CD1c-positive myeloid dendritic cell (primary cell): ENCODE results near the gene USP43.
"Not testable (repeated sequence)": the region's sequence is repeated elsewhere in the genome, so short reads cannot be mapped to it uniquely, and the experiment has no call there.

Experiments used
- DNase-seq: peaks from one replicate; pipeline ENCODE4 v3.0.0-alpha.2; 2016; ENCODE audit errors: extremely low spot score

USP43 gene

DNA sequence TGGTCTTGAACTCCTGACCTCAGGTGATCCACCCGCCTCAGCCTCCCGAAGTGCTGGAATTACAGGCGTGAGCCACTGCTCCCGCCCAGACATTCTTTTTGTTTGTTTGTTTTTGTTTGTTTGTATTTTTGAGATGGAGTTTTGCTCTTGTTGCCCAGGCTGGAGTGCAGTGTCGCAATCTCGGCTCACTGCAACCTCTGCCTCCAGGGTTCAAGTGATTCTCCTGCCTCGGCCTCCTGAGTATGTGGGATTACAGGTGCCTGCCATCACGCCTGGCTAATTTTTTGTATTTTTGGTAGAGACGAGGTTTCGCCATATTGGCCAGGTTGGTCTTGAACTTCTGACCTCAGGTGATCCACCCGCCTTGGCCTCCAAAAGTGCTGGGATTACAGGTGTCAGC lies 18.2 kb downstream of the USP43 start:
- not testable (repeated sequence) for DNase-seq

DNA sequence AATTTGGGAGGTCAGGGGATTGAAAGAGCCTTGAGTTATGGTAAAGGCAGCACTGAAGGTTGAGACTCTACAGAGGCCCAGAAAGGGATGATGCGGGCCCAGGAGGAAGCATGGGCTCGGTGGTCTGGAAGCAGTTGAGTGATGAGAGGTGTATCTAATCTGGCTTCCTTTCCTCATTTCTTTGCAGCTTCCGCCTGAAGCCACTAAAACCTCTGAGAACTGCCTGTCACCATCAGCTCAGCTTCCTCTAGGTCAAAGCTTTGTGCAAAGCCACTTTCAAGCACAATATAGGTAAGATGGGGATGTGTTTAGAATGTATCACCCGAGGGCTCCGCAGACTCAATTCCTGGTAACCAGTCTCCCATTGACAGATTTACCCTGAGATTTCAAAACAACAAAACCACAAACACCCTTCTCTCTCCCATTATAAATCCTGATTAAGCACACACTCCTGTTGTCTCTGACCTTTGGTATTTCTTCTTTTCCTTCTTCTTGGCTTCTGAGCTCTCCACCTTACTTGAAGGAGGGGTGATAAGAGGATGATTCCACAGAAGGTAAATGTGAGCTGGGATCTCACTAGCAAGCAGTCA lies 21.2 kb downstream of the USP43 start:
- DNase-seq, result no peak

DNA sequence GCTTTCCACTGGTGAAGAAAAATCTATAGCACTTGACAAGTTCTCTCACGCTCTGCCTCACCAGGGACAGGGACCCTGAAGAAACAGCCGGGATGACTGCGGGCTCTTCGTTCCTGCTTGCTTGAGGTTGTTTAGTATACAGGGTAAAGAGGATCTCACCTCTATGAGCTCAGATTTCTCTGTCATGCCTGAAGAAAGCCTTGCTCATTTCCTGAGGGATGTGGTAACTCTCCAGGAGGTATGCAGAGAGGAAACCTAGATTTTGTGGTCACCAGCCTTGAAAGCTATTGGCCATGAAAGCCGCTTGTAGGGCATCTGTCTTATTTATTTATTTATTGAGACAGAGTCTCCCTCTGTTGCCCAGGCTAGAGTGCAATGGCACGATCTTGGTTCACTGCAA lies 23.2 kb downstream of the USP43 start:
- no peak for DNase-seq

DNA sequence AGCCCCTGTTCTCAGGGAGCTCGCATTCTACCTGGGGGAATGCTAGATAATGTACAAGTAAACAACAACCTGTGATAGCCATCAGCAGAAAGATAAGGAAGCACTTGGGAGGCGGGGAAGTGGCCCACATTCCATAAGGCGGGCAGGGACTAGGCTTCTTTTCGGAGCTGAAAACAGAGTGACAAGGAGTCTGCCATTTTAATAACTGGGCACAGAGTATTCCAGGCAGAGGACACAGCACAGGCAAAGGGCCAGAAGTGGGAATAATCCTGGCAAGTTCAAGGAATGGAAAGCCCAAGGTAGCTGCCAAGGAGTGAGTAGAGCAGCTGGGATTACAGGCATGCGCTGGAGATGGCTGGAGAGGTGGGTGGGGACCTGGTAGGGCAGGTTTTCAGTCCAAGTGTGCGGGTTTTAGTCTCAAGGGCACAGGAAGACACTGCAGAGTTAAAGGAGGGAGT lies 24.3 kb downstream of the USP43 start:
- DNase-seq, result no peak

DNA sequence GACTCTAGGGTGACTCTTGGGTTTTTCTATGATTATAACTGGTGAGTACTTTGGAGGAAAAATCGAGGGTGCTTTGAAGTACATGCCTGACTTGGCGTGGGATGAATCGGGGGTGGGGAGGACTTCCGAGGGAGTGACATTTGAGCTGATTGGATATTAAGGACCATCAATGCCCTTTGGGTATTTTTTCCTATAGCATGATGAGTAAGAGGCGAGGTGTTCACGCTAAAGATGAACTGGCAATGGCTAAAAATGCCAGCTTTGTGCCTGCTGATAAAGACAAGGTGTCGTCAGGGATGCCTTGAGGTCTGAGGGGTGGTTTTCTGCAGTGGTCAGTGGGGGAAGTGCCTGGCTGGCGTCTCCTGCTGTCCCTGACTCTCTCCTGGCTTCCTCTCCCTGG lies 25.3 kb downstream of the USP43 start:
- no peak for DNase-seq

DNA sequence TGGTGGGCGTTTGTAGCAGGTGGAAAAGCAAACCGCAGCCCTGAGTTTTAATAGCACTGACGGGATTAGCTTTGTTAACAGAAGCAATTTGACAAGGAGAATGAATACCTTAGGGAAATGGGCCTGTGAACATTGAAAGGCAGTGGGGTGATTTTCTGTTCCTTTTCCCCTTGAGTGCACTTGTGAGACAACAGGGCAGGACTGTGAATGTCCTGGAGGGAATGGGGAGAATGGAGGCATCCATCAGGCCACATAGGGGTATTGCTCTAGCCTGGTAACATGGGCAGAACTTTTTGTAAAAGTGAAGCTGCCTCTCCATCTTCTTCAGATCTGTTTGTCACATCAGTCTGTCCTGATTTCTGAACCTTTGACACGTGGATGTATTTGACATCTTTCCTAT lies 26.2 kb downstream of the USP43 start:
- DNase-seq, result no peak

DNA sequence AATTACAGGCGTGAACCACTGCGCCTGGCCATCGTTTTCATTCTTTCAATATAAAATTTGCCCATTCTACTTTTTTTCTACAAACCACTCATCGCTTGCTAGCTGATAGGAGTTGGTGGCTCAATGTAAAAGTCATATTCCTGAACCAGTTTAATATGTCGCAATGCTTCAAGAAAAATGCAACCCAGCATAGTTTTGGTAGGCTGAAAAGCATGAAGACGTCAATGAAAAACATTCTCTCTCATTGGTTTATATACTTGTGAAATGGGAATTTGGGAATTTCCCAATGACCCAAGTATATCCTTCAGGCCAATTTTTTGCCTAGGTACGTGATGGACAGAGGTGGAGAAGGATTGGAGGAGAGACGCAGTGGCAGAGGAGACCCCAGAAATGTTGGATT lies 26.9 kb downstream of the USP43 start:
- DNase-seq, result no peak

DNA sequence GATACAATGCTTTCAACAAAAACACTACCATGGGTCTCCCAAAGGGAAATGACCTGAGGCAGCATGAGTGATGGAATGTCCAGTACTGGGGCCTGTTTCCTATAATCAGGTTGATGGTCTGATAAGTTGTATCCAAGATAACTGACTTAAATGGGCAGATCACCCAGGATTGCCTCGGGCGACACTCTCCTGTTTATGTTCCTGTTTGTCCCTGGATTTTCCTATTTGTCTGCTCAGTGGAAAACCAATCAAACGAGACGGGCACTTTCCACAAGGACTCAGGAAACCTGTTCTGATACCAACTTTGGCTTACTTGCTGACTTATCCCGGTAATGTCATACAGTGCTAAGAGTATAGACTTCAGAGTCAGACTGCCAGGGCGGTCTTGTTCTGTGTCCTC lies 27.4 kb downstream of the USP43 start:
- DNase-seq, result no peak

DNA sequence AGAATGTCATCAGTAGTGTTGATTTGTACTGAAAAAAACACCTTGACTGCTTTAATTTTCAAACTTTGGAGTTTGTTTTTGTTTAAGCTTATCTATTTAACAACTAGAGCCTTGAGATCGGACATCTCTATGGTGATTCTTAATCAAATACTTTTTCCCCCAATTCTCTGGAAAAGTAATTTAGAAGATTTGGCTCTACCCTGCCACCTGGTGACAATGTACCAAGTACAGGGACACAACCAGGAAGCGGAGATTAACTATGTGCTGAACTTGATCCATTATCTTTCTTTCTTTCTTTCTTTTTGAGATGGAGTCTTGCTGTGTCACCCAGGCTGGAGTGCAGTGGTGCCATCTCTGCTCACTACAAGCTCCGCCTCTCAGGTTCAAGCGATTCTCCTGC lies 30.8 kb downstream of the USP43 start:
- DNase-seq, result no peak

DNA sequence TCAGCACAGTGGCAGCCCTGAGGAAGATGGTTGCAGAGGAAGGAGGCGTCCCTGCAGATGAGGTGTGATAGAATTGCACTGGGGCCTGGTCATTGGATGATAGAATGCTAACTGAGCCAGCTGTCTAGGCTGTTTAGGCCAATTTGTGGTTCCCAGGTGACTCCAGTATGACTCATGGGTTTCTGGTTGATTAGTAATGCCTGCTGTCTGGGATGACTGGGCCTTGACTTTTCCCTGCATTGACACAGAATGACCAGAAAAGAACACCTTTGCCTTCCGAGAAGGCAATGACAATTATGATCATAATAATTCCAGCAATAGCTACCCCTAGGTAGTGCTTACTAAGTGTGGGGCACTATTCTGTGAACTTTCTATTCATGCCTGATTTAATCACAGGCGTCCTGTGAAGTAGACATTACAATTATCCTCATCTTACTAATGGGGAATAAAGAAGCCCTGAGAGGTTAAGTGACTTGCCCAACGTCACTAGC lies 31.5 kb downstream of the USP43 start:
- no peak for DNase-seq

DNA sequence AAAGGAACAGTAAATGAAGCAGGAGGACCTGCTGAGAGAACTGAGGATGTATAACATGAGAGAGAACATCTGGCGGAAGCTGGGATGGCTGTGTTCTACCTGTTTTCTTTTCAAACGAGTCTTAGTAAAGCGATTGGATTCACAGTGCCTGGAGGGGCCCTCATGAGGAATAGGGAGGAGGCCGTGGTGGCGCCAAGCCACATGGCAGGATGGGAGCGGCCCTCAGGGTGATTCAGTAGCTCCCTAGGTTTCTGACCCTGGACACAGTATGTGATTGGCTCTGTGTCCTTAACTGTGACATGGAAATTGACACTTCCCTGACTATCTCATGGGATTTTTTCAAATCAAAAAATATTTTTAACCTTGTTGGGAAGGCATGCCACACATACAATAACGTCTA lies 32.1 kb downstream of the USP43 start:
- DNase-seq, result no peak

DNA sequence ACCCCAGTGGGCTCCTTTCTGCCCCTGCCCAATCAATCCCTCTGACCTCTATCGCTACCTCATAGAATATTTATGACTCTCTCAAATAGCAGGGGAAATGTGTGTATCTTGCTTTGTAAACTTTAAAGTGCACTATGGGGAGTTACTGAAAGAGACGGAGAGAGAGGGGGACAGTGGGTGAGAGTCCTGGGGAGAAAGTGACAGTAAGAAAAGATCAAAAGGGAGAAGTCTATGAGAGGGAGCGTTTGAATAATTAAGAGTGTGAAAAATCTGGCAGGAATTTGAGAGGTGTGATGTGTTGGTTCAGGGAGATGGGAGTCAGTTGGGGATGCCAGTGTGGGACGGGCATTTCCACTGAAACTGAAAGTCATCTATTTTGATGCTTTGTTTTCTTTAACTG lies 32.6 kb downstream of the USP43 start:
- no peak for DNase-seq

DNA sequence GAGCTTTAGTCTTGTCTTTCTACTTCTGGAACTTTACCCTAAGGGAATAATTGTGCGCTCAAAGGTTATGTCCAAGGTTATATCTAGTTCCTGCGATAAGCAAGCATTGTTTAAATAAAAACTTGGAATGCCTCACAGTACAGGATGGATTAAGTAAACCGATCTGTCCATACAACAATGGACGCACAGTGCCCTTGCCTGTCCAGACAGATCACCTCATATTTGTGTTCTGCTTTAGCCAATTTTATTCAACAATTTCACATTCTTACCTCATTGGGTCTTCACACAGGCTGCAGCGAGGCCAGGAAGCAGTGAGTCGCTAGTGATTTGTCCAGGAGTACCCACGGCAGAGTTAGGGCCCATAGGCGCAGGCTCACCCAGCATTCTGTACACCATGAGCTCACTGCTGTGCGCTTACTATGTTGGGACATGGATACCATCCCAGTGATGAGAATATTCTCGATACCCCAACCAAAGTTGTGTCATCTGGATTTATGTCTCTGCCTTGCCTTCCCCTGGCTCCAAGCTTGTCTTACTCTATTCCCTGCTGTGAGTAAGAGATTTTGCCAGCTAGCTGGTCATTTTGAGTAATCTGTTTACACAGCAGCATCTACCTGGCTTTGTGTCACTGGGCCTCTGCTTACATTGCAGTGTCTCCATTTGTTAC lies 39.8 kb downstream of the USP43 start:
- DNase-seq, result no peak

DNA sequence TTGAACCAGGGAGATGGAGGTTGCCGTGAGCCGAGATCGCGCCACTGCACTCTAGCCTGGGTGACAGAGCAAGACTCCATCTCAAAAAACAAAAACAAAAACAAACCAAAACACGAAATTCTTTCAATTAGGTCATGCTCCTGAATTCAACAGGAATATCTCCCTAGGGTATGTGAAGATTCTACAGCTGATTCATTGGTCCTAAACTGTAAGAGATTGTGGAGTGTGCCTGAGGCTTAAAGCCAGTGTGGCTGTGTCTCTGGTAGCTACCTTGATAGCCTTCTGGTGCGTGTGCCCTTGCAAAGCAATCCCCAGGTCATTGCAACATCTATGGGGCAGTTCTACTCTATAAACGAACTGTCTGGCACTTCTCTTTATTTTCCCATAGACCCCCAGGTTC lies 48.4 kb downstream of the USP43 start:
- no peak for DNase-seq

DNA sequence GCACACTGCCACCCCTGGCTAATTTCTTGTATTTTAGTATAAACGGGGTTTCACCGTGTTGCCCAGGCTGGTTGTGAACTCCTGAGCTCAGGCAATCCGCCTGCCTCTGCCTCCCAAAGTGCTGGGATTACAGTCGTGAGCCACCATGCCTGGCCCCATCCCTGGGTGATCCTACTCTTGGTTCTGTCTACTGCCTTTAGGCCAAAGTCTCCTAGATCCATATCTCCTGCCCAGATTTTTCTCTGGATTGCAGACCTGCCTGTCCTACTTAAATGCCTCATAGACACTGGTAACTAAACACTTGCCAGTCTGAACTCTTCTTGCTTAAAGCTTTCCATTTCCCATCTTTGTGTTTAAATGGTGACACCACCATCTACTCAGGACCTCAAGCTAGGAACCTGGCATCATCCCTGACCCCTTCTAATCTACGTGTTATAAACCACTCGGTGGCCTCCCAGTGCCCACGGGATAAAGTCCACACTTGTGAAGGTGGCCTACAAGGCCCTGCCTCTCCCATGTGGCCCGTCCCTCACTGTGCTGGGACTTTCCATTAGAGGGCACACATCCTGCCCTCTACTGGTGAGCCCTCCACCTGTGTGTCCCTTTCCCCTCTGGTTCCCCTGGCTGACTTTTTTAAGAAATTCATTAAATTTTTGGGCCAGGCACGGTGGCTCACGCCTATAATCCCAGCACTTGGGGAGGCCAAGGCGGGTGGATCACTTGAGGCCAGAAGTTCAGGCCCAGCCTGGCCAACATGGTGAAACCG lies 51.1 kb downstream of the USP43 start:
- DNase-seq, result no peak

DNA sequence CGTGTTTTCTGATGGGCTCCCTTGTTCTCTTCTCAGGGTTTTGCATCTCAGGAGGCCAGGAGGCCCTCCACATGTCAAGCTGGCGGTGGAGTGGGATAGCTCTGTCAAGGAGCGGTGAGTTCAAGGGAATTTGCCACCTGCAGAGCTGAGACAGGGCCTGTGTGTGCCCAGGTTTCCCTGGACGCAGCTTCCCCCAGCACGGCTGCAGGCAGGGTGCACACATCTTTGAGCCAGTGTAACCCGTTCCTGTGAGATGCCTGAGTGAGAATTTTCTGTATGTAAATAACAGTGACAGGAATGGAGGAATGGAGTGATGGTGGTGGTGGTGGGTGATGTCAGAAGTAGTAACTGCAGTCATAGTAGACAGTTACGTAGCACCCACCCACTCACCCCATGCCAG lies 54.8 kb downstream of the USP43 start:
- no peak for DNase-seq

DNA sequence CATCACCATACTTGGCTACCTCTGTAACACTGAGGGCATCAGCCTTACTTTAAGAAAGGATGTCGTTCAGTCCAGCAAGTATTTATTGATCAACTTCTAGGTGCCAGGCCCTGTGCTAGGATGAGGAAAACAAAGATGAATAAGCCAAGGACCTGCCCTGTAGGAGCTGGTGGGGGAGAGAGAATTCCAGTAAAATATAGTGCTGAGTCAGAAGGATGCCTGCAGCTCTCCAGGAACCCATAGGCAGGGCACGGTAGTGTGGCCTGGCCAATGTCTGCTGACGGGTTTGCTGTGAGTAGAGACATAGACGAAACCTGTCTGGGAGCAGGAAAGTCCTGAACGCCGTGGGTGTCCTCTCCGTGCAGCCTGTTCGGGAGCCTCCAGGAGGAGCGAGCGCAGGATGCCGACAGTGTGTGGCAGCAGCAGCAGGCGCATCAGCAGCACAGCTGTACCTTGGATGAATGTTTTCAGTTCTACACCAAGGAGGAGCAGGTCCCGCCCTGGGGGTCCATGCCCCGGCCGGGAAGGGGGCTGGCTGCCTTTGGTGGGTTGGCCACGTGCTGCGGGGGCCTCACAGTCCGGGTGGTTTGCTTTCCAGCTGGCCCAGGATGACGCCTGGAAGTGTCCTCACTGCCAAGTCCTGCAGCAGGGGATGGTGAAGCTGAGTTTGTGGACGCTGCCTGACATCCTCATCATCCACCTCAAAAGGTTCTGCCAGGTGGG lies 55.6 kb downstream of the USP43 start:
- no peak for DNase-seq

DNA sequence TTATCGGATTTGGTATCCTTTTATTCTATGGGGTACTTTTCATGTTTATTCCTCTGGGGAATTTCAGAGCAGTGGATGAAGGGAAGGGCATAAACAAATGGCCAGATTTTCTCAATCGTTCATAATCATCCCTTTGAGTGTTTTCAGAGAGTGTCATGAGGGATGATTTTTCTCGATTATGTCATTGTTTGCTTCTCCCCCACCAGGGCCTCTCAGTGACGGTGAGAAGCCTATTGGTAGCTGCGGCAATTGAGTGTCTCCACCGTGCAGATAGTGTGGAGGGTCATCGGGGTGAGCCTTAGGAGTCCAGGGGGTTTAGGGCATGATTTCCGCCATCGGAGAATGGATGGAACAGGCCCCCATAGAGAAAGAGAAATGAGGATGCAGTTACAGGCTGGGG lies 57.2 kb downstream of the USP43 start:
- DNase-seq, result no peak

DNA sequence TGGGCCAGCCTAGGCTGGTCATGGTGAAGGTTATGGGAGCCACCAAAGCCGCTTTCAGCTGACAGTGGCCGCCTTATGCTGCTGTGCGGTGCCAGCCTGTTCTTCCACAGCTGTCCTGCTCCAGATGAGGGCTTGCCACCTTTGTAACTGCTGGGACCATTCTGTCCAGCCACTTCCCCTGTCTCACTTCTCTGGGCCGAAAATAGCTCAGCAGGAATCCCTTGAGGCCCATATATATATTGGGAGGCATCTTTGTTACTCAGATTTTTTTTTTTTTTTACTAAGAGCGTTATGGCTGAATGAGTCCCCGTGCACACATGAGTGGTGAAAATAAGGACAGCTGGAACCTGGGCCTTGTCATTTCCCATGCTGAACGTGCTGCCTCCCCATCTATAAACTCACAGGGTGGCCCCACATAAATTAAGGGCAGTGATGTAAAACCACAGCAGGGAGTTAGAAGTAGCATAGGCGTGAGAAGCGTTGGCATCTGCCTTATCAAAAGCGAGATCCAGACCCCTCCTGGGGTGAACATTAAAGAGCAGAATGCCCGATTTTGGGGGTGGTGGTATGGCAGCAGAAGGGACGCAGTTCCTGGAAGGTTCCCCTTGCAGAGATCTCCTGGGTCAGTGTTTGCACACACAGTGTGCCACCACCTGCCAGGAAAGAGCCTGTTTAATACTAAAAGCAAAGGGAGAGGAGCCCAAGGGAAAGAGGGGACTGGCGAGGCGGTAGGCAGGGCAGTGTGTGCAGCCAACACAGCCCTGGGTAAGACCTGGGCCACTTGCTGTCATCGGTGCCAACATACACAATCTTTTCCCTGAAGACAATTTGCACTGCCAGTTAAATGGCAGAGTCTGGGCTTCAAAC lies 57.8 kb downstream of the USP43 start:
- no peak for DNase-seq

DNA sequence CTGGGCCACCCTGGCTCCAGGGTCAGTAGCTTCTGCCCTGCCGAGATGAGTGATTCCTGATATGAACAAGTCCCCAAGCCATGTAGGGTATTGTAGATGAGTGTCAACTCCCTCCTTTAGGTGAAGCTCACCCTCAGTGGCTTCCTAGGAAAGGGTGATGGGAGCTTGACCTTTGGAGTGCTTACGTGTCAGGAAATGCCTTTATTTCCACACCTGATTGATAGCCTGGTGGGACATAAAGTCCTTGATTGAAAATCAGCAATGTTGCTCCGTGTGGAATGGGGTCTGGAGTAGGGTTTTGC lies 58.4 kb downstream of the USP43 start:
- DNase-seq, result no peak

DNA sequence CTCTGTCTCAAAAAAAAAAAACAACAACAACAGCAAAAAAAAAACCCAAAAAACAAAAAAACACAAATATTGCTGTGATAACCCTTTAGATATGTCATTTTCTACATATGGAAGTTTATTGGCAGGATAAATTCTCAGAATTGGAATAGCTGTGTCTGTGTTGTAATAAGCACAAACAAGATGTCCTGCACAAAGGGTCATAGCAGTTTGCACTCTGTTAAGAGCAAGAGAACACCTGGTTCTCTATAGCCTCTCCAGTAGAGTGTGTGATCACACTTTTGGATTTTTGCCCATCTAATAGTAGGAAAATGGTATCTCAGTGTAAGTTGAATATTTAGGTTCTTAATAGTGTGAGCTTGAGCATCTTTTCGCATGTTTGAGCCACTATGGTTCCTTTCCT lies 60.4 kb downstream of the USP43 start:
- no peak for DNase-seq

DNA sequence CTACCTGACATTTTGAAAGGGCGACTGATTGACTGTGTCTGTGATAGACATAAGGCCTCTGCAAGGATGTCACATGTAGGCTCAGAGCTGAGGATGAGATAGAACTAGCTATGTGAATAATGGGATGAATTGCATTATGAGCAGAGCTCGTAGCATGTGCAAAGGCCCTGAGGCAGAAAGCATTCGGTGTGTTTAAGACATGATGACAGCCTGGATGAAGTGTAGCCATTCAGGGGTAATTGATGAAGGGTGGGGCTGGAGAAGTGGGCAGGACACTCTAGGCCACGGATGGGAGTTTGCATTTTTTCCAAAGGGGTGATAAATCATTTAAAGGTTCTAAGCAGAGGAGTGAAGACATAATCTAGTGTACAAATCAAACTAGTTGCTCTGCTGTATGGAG lies 62.6 kb downstream of the USP43 start:
- no peak for DNase-seq
